Activated CD8-positive, alpha-beta memory T cell treated with anti-CD3 and anti-CD28 coated beads, Interleukin-2, amount 10 ng/mL, durations not matched to agents 7 days and 5 days (primary cell): ENCODE results near the gene ABL1. TPM values are rescaled to one million over a fixed set of nuclear protein-coding genes. Genes with fewer than 3 reads are reported as not detected.

Source experiments
- ATAC-seq: fragments of 150-1000 bp; cut with Tn5 transposase; one replicate; pipeline ENCODE4 v1.10.0; 2021; ENCODE audit warnings: moderate library complexity
- CTCF ChIA-PET: fragments of 350-600 bp; sonication (Branson Sonifier 250); formaldehyde crosslinking; loops from one replicate; lab custom pipeline; 2021; ENCODE audit warnings: antibody characterized with exemption; lab: Charles Lee
- DNase-seq: peaks from one replicate; pipeline ENCODE4 v3.0.0-alpha.2; 2020
- H3K27ac Mint-ChIP-seq: one replicate; pipeline ENCODE4 v1.8.0; 2021; ENCODE audit warnings: mild to moderate bottlenecking, mixed read lengths
- H3K27me3 Mint-ChIP-seq: one replicate; pipeline ENCODE4 v1.8.0; 2021; ENCODE audit warnings: mixed read lengths
- H3K36me3 Mint-ChIP-seq: one replicate; pipeline ENCODE4 v1.8.0; 2021; ENCODE audit warnings: mild to moderate bottlenecking, mixed read lengths
- H3K4me1 Mint-ChIP-seq: one replicate; pipeline ENCODE4 v1.8.0; 2021; ENCODE audit warnings: mixed read lengths
- H3K4me3 Mint-ChIP-seq: one replicate; pipeline ENCODE4 v1.8.0; 2021; ENCODE audit warnings: mild to moderate bottlenecking, moderate library complexity, mixed read lengths
- H3K9me3 Mint-ChIP-seq: one replicate; pipeline ENCODE4 v1.8.0; 2022; ENCODE audit warnings: low read depth, mixed read lengths
- total RNA-seq, 2 experiments: library from RNA; stranded (reverse); gene quantifications; one replicate each; pipeline ENCODE4 v1.2.3, GENCODE V29; 2021

ABL1 gene
- total RNA-seq, 2 experiments from 2014 or later, result 34.0 to 36.2 TPM

GRCh38 chr9:130872508-130872907 is 37.5 kb downstream of the ABL1 start:
- DNase-seq, result no peak
- CTCF ChIA-PET, result no interaction called here
- H3K9me3 Mint-ChIP-seq, result no peaks in the 10 kb centered on the region
- H3K27me3 Mint-ChIP-seq, result no peaks in the 10 kb centered on the region
- no peak for ATAC-seq
- H3K27ac Mint-ChIP-seq, result no peak overlapping the region
- H3K36me3 Mint-ChIP-seq, result peaks cover 2% of the 10 kb centered on the region
- no peak overlapping the region for H3K4me3 Mint-ChIP-seq
- H3K4me1 Mint-ChIP-seq, result no peaks in the 10 kb centered on the region

- no peak overlapping the region for H3K27ac Mint-ChIP-seq
- no peak overlapping the region for H3K4me3 Mint-ChIP-seq
- ATAC-seq, result no peak
- DNase-seq, result no peak
- H3K27me3 Mint-ChIP-seq, result no peaks in the 10 kb centered on the region
- peaks cover 2% of the 10 kb centered on the region for H3K36me3 Mint-ChIP-seq
- no peaks in the 10 kb centered on the region for H3K9me3 Mint-ChIP-seq
- CTCF ChIA-PET, result no interaction called here
- H3K4me1 Mint-ChIP-seq, result no peaks in the 10 kb centered on the region
These were observed 38.0 kb downstream of the ABL1 start for GRCh38 chr9:130872912-130873503.

- DNase-seq, result no peak
These were observed 38.9 kb downstream of the ABL1 start for GRCh38 chr9:130873966-130874365.

GRCh38 chr9:130874783-130875182 is 39.7 kb downstream of the ABL1 start:
- Mint-ChIP-seq H3K27ac (no peak overlapping the region), H3K36me3 (peaks cover 3% of the 10 kb centered on the region), H3K27me3 (no peaks in the 10 kb centered on the region), H3K4me3 (no peak overlapping the region), H3K4me1 (no peaks in the 10 kb centered on the region), H3K9me3 (no peaks in the 10 kb centered on the region)
- no peak for ATAC-seq
- no peak for DNase-seq
- CTCF ChIA-PET, result no interaction called here

More at GRCh38 chr9:130873966-130874365, 38.9 kb downstream of the ABL1 start:
- Mint-ChIP-seq H3K9me3 (no peaks in the 10 kb centered on the region), H3K4me3 (no peak overlapping the region), H3K36me3 (peaks cover 2% of the 10 kb centered on the region), H3K27ac (no peak overlapping the region), H3K27me3 (no peaks in the 10 kb centered on the region), H3K4me1 (no peaks in the 10 kb centered on the region)
- CTCF ChIA-PET, result no interaction called here
- ATAC-seq, result no peak

- no peak overlapping the region for H3K27ac Mint-ChIP-seq
- no peak overlapping the region for H3K4me3 Mint-ChIP-seq
- peaks cover 7% of the 10 kb centered on the region for H3K36me3 Mint-ChIP-seq
- H3K4me1 Mint-ChIP-seq, result no peaks in the 10 kb centered on the region
- CTCF ChIA-PET, result interaction anchor here (0.6 to 1.6 kb wide), 2 partner anchors 11 to 149 kb away, joined by 3 to 7 read pairs; no protein-coding TSS in a partner anchor
- H3K9me3 Mint-ChIP-seq, result no peaks in the 10 kb centered on the region
- H3K27me3 Mint-ChIP-seq, result no peaks in the 10 kb centered on the region
- DNase-seq, result no peak
- ATAC-seq, result no peak
These were observed 42.2 kb downstream of the ABL1 start for GRCh38 chr9:130877300-130877699.

GRCh38 chr9:130878295-130878694 is 43.2 kb downstream of the ABL1 start:
- Mint-ChIP-seq H3K36me3 (peaks cover 7% of the 10 kb centered on the region), H3K9me3 (no peaks in the 10 kb centered on the region), H3K27me3 (no peaks in the 10 kb centered on the region), H3K27ac (no peak overlapping the region), H3K4me1 (no peaks in the 10 kb centered on the region), H3K4me3 (no peak overlapping the region)
- DNase-seq (no peak), ATAC-seq (no peak)
- CTCF ChIA-PET, result interaction anchor here (1.0 kb wide), 1 partner anchor 168 kb away, joined by 5 read pairs; no protein-coding TSS in a partner anchor

- ATAC-seq (no peak), DNase-seq (no peak)
- no peaks in the 10 kb centered on the region for H3K4me1 Mint-ChIP-seq
- H3K36me3 Mint-ChIP-seq, result peaks cover 7% of the 10 kb centered on the region
- no peaks in the 10 kb centered on the region for H3K27me3 Mint-ChIP-seq
- H3K9me3 Mint-ChIP-seq, result no peaks in the 10 kb centered on the region
- no peak overlapping the region for H3K4me3 Mint-ChIP-seq
- no peak overlapping the region for H3K27ac Mint-ChIP-seq
- CTCF ChIA-PET, result interaction anchor here (0.8 kb wide), 1 partner anchor 1579 kb away, joined by 3 read pairs; no protein-coding TSS in a partner anchor
These were observed 44.9 kb downstream of the ABL1 start for GRCh38 chr9:130879863-130880411.

- Mint-ChIP-seq H3K36me3 (peaks cover 5% of the 10 kb centered on the region), H3K4me1 (no peaks in the 10 kb centered on the region), H3K27ac (no peak overlapping the region), H3K9me3 (no peaks in the 10 kb centered on the region), H3K27me3 (no peaks in the 10 kb centered on the region), H3K4me3 (no peak overlapping the region)
- ATAC-seq (no peak), DNase-seq (no peak)
- CTCF ChIA-PET, result interaction anchor here (0.6 to 0.9 kb wide), 3 partner anchors 165 to 1578 kb away, joined by 3 to 4 read pairs (median 3); no protein-coding TSS in a partner anchor
These were observed 45.7 kb downstream of the ABL1 start for GRCh38 chr9:130880599-130881220.

GRCh38 chr9:130881516-130881915 is 46.5 kb downstream of the ABL1 start:
- CTCF ChIA-PET, result no interaction called here
- no peaks in the 10 kb centered on the region for H3K27me3 Mint-ChIP-seq

GRCh38 chr9:130882696-130883225 is 47.7 kb downstream of the ABL1 start:
- DNase-seq (no peak), ATAC-seq (no peak)
- Mint-ChIP-seq H3K27ac (no peak overlapping the region), H3K36me3 (peaks cover 5% of the 10 kb centered on the region), H3K4me3 (no peak overlapping the region), H3K9me3 (no peaks in the 10 kb centered on the region), H3K4me1 (no peaks in the 10 kb centered on the region), H3K27me3 (no peaks in the 10 kb centered on the region)
- CTCF ChIA-PET, result no interaction called here

More at GRCh38 chr9:130881516-130881915, 46.5 kb downstream of the ABL1 start:
- Mint-ChIP-seq H3K4me3 (no peak overlapping the region), H3K36me3 (peaks cover 5% of the 10 kb centered on the region), H3K4me1 (no peaks in the 10 kb centered on the region), H3K27ac (no peak overlapping the region), H3K9me3 (no peaks in the 10 kb centered on the region)
- ATAC-seq (no peak), DNase-seq (no peak)

- Mint-ChIP-seq H3K27ac (no peak overlapping the region), H3K4me3 (no peak overlapping the region), H3K36me3 (peaks cover 5% of the 10 kb centered on the region), H3K9me3 (no peaks in the 10 kb centered on the region), H3K4me1 (no peaks in the 10 kb centered on the region), H3K27me3 (no peaks in the 10 kb centered on the region)
- ATAC-seq, result no peak
- CTCF ChIA-PET, result no interaction called here
- DNase-seq, result no peak
These were observed 48.4 kb downstream of the ABL1 start for GRCh38 chr9:130883479-130883878.

GRCh38 chr9:130884111-130884531 is 49.1 kb downstream of the ABL1 start:
- Mint-ChIP-seq H3K4me1 (no peaks in the 10 kb centered on the region), H3K9me3 (no peaks in the 10 kb centered on the region), H3K4me3 (no peak overlapping the region), H3K27ac (no peak overlapping the region), H3K27me3 (no peaks in the 10 kb centered on the region), H3K36me3 (peaks cover 5% of the 10 kb centered on the region)
- CTCF ChIA-PET, result no interaction called here
- ATAC-seq (no peak), DNase-seq (no peak)

- no peaks in the 10 kb centered on the region for H3K9me3 Mint-ChIP-seq
- no peak overlapping the region for H3K27ac Mint-ChIP-seq
- H3K4me1 Mint-ChIP-seq, result no peaks in the 10 kb centered on the region
- CTCF ChIA-PET, result interaction anchor here (1.0 kb wide), 1 partner anchor 162 kb away, joined by 3 read pairs; no protein-coding TSS in a partner anchor
- peaks cover 4% of the 10 kb centered on the region for H3K36me3 Mint-ChIP-seq
- no peaks in the 10 kb centered on the region for H3K27me3 Mint-ChIP-seq
- ATAC-seq, result no peak
- H3K4me3 Mint-ChIP-seq, result no peak overlapping the region
- DNase-seq, result no peak
These were observed 49.8 kb downstream of the ABL1 start for GRCh38 chr9:130884542-130885483.
